Measurements from ENCODE around the gene VCP.

DNA sequence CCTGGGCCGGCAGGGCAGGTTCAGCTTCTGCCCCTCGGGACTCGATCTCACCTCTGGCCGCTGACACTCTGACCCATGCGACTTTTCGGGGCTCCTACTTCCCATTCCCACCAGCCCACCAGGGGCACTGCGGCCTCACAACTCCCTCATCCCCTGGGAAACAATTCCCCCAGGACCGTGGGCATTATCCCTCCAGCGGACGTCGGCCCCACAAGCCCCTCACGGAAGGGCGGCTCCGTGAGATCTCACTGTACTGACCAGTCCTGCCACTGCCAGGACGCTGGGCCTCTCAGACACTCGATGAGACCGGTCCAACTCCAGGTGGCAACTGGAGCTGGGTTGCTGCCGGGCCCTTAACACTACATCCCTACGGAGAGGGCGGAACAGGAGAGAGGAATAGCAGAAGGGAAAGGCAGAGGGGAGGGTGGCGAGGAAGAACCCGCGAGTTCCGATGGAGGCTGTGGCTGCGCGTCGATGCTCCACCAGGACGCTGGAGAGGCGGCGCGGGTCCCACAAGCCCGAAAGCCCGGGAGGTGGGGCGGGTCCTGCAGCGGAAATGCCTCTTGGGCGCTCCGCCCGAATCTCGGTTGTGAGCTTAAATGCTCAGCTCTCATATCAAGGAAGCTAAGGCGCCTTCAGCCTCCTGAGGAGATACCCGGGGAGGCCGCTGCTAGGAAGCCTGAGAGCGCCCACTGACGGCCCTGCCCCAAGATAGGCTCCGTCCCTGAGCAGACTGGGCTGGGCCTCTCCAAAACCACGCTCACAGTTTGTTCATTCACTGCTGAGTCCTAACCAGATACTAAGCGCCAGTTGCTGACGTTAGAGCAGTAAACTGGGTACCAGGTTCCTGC lies 36.3 kb downstream of the VCP start:
- TF ChIP-seq, protein P1, sequence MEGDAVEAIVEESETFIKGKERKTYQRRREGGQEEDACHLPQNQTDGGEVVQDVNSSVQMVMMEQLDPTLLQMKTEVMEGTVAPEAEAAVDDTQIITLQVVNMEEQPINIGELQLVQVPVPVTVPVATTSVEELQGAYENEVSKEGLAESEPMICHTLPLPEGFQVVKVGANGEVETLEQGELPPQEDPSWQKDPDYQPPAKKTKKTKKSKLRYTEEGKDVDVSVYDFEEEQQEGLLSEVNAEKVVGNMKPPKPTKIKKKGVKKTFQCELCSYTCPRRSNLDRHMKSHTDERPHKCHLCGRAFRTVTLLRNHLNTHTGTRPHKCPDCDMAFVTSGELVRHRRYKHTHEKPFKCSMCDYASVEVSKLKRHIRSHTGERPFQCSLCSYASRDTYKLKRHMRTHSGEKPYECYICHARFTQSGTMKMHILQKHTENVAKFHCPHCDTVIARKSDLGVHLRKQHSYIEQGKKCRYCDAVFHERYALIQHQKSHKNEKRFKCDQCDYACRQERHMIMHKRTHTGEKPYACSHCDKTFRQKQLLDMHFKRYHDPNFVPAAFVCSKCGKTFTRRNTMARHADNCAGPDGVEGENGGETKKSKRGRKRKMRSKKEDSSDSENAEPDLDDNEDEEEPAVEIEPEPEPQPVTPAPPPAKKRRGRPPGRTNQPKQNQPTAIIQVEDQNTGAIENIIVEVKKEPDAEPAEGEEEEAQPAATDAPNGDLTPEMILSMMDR (IDR thresholded peaks at IDR 0.05) = no peak
- no peak for TF ChIP-seq POLR2A (IDR thresholded peaks at IDR 0.05)

Data from right lobe of liver (tissue), 4 donors.